Measurements from ENCODE around the gene GUCA2A.

- TF ChIP-seq EZH2 (IDR thresholded peaks at IDR 0.05; ENCODE audit: borderline replicate concordance): no peak
- TF ChIP-seq, protein P1, sequence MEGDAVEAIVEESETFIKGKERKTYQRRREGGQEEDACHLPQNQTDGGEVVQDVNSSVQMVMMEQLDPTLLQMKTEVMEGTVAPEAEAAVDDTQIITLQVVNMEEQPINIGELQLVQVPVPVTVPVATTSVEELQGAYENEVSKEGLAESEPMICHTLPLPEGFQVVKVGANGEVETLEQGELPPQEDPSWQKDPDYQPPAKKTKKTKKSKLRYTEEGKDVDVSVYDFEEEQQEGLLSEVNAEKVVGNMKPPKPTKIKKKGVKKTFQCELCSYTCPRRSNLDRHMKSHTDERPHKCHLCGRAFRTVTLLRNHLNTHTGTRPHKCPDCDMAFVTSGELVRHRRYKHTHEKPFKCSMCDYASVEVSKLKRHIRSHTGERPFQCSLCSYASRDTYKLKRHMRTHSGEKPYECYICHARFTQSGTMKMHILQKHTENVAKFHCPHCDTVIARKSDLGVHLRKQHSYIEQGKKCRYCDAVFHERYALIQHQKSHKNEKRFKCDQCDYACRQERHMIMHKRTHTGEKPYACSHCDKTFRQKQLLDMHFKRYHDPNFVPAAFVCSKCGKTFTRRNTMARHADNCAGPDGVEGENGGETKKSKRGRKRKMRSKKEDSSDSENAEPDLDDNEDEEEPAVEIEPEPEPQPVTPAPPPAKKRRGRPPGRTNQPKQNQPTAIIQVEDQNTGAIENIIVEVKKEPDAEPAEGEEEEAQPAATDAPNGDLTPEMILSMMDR (IDR thresholded peaks at IDR 0.05; ENCODE audit: poor library complexity): no peak
- no peak for TF ChIP-seq EZH2phosphoT487 (IDR thresholded peaks at IDR 0.05; ENCODE audit: low read depth, severe bottlenecking, unreplicated experiment)
Measured at GRCh38 chr1:42153624-42154023, 10.9 kb downstream of the GUCA2A start.
